ENCODE results near the gene SYCP2L. TPM values are rescaled to one million over a fixed set of nuclear protein-coding genes. Genes with fewer than 3 reads are reported as not detected.

Gene SYCP2L
- total and polyA plus RNA-seq, 3 experiments from 2014 or later = not detected

Other genes with a start within 250 kb of the SYCP2L start
- 1 to 10 TPM; 6.8 to 7.4 TPM for gene C6orf52, start 192.4 kb upstream of the SYCP2L start, total RNA-seq
- gene C6orf52, start 192.4 kb upstream of the SYCP2L start, polyA plus RNA-seq = not detected
- 10 to 100 TPM; 57.1 to 58.0 TPM for gene PAK1IP1, start 192.1 kb upstream of the SYCP2L start, total RNA-seq
- gene PAK1IP1, start 192.1 kb upstream of the SYCP2L start, polyA plus RNA-seq = 18.8 TPM
- gene TMEM14C, start 164.0 kb upstream of the SYCP2L start, total RNA-seq = 10 to 100 TPM; 62.8 to 68.0 TPM
- 79.8 TPM for gene TMEM14C, start 164.0 kb upstream of the SYCP2L start, polyA plus RNA-seq
- gene TMEM14B, start 139.2 kb upstream of the SYCP2L start, total RNA-seq = 10 to 100 TPM; 82.0 to 85.1 TPM
- gene TMEM14B, start 139.2 kb upstream of the SYCP2L start, polyA plus RNA-seq = 188 TPM
- 1 to 10 TPM; 1.8 to 2.3 TPM for gene MAK, start 48.5 kb upstream of the SYCP2L start, total RNA-seq
- not detected for gene MAK, start 48.5 kb upstream of the SYCP2L start, polyA plus RNA-seq
- not detected for gene GCM2, start 5.0 kb upstream of the SYCP2L start, total RNA-seq
- gene GCM2, start 5.0 kb upstream of the SYCP2L start, polyA plus RNA-seq = not detected
- gene ELOVL2, start 157.3 kb downstream of the SYCP2L start, total RNA-seq = not detected
- gene ELOVL2, start 157.3 kb downstream of the SYCP2L start, polyA plus RNA-seq = not detected
- gene SMIM13, start 206.8 kb downstream of the SYCP2L start, total RNA-seq = 10 to 100 TPM; 14.7 to 16.0 TPM
- 4.6 TPM for gene SMIM13, start 206.8 kb downstream of the SYCP2L start, polyA plus RNA-seq
- gene ERVFRD-1, start 224.7 kb downstream of the SYCP2L start, total RNA-seq = not detected
- 0.12 TPM for gene ERVFRD-1, start 224.7 kb downstream of the SYCP2L start, polyA plus RNA-seq